HepG2 (cell line): ENCODE data around the gene PRPF38B. TPM values are rescaled to one million over a fixed set of nuclear protein-coding genes. Genes with fewer than 3 reads are reported as not detected.
A peak's percentile ranks its signal among the peaks of the same experiment; 100 is the strongest.

Source experiments
- ATAC-seq: fragments of 200-7000 bp; cut with Tn5 transposase; 3 replicates; pipeline ENCODE4 v1.9.1; 2020; ENCODE audit warnings: mild to moderate bottlenecking, moderate library complexity
- BruUV-seq: library from RNA; stranded (reverse); fragments of 400-500 nt; replicated peaks from 2 replicates; lab custom pipeline; 2021; lab: Mats Ljungman, UMichigan
- CTCF ChIA-PET: fragments of 300-600 bp; formaldehyde crosslinking; extraction: SDS; loops from one replicate; lab custom pipeline; 2021; ENCODE audit warnings: low total read pairs, inconsistent platforms, low intra/inter-chr PET ratio; lab: Yijun Ruan, JAX
- POLR2A ChIA-PET: fragments of 350-600 bp; sonication (Branson Sonifier 250); formaldehyde crosslinking; loops from one replicate; lab custom pipeline; 2020; ENCODE audit warnings: antibody characterized with exemption, inconsistent platforms; lab: Yijun Ruan, JAX
- DNase-seq: peaks from one replicate; pipeline ENCODE4 v3.0.0-alpha.2; 2015; ENCODE audit warnings: low spot score
- FAIRE-seq: peaks from 3 replicates; lab custom pipeline; 2011; peaks lifted over from hg19 to GRCh38; lab: Jason Lieb, UNC
- H2AFZ ChIP-seq: one replicate; pipeline ENCODE4 v1.6.1; 2011; ENCODE audit warnings: low read length, inconsistent platforms
- H3K27ac ChIP-seq: fragments of 300-600 bp; 3 replicates; pipeline ENCODE4 v1.8.0; 2011; ENCODE audit warnings: mixed run types, mild to moderate bottlenecking, mixed read lengths, low read length, inconsistent platforms; ENCODE audit not compliant: insufficient read depth; ENCODE audit errors: extremely low read length
- H3K27me3 ChIP-seq, 2 experiments: fragments of 200-600 bp in 1 of 2; 2 replicates in 1 of 2; 3 replicates in 1 of 2; pipeline versions ENCODE4 v1.6.0 to v1.8.0; 2011; ENCODE audit warnings: low read length in 2 of 2, mild to moderate bottlenecking in 2 of 2, moderate library complexity in 2 of 2, inconsistent platforms in 1 of 2; ENCODE audit not compliant: insufficient read depth in 2 of 2, control insufficient read depth in 1 of 2
- H3K36me3 ChIP-seq, 2 experiments: fragments of 200-600 bp in 1 of 2; replicated peaks in 1 of 2; 2 replicates in 1 of 2; 3 replicates in 1 of 2; pipeline versions ENCODE4 v1.5.1 to v1.8.0; 2011; ENCODE audit warnings: low read length in 2 of 2, inconsistent platforms in 1 of 2; ENCODE audit not compliant: insufficient read depth in 2 of 2, control insufficient read depth in 1 of 2
- H3K4me1 ChIP-seq: 2 replicates; pipeline ENCODE4 v1.5.1; 2012; ENCODE audit warnings: low read length, inconsistent platforms; ENCODE audit not compliant: insufficient read depth
- H3K4me2 ChIP-seq: 2 replicates; pipeline ENCODE4 v1.6.0; 2011; ENCODE audit warnings: low read depth, low read length, inconsistent platforms
- H3K4me3 ChIP-seq, 3 experiments: fragments of 200-600 bp in 1 of 3; sonication (generic), shearing (Covaris generic) in 1 of 3; replicated peaks in 1 of 3; 2 replicates each; pipeline ENCODE4 v1.5.1; 2011 to 2016; ENCODE audit warnings: low read length in 3 of 3, inconsistent platforms in 2 of 3, low read depth in 2 of 3, mild to moderate bottlenecking in 2 of 3, control low read depth in 1 of 3, mixed read lengths in 1 of 3; ENCODE audit not compliant: insufficient read depth in 1 of 3
- H3K79me2 ChIP-seq: one replicate; pipeline ENCODE4 v1.6.1; 2011; ENCODE audit warnings: low read length, inconsistent platforms; ENCODE audit not compliant: insufficient read depth
- H3K9ac ChIP-seq: 2 replicates; pipeline ENCODE4 v1.6.0; 2011; ENCODE audit warnings: mild to moderate bottlenecking, low read depth, low read length, inconsistent platforms; ENCODE audit not compliant: insufficient read depth
- H3K9me3 ChIP-seq: 2 replicates; pipeline ENCODE4 v1.5.1; 2012; ENCODE audit warnings: mild to moderate bottlenecking, low read length
- H4K20me1 ChIP-seq: 2 replicates; pipeline ENCODE4 v1.6.0; 2011; ENCODE audit warnings: inconsistent platforms, mild to moderate bottlenecking, low read length, moderate library complexity; ENCODE audit not compliant: insufficient read depth
- FOSL1 ChIP-seq: sonication (generic); formaldehyde crosslinking; IDR thresholded peaks from 2 replicates; pipeline ENCODE4 v1.9.0; 2021; ENCODE audit warnings: missing genetic modification reagents, borderline replicate concordance
- HDAC6 ChIP-seq: fragments of 200-600 bp; sonication (generic); IDR thresholded peaks from 2 replicates; pipeline ENCODE4 v1.7.0; 2017; ENCODE audit warnings: mild to moderate bottlenecking, antibody characterized with exemption, low read length, low read depth
- XBP1 ChIP-seq: sonication (generic); formaldehyde crosslinking; IDR thresholded peaks from 2 replicates; pipeline ENCODE4 v1.5.0; 2020; ENCODE audit warnings: missing genetic modification reagents
- ZNF205 ChIP-seq: IDR thresholded peaks from 2 replicates; pipeline ENCODE4 v1.6.1; 2018; ENCODE audit warnings: missing biosample characterization, missing genetic modification reagents
- ZNF615 ChIP-seq: sonication (generic); formaldehyde crosslinking; IDR thresholded peaks from 2 replicates; pipeline ENCODE4 v1.5.0; 2020; ENCODE audit warnings: mild to moderate bottlenecking, missing genetic modification reagents, borderline replicate concordance
- ZNF652 ChIP-seq: IDR thresholded peaks from 2 replicates; pipeline ENCODE4 v1.6.1; 2016; ENCODE audit warnings: low read depth, borderline replicate concordance
- ZZZ3 ChIP-seq: sonication (generic); formaldehyde crosslinking; IDR thresholded peaks from 2 replicates; pipeline ENCODE4 v1.4.0; 2020; ENCODE audit warnings: missing genetic modification reagents, mild to moderate bottlenecking, borderline replicate concordance
- WGBS: methylation state at CpG from one replicate; pipeline ENCODE4 v1.1.6; 2017; ENCODE audit warnings: low lambda C conversion rate; 5-methylcytosine and 5-hydroxymethylcytosine counted together
- in situ Hi-C: cut with HindIII; loops from 2 replicates; pipeline ENCODE4 v1.10.0; 2017; ENCODE audit warnings: low pct_unique_long_range_greater_than_20kb; ENCODE audit not compliant: extremely low pct_ligation_motif_present
- intact Hi-C: fragments of 100-400 bp; cut with micrococcal nuclease; formaldehyde crosslinking; loops from one replicate; pipeline ENCODE4 v1.10.0; 2022; ENCODE audit not compliant: unreplicated experiment
- polyA plus RNA-seq, 8 experiments: library from polyadenylated mRNA; depleted of rRNA in 3 of 8; stranded (reverse) in 7 of 8; unstranded in 1 of 8; fragments of >200 nt; fragmentation: Illumina TruSeq in 4 of 8; extraction: Trizol in 4 of 8; gene quantifications; 2 replicates each; pipeline versions ENCODE4 v1.2.1 to v1.2.3, GENCODE V29; 2011 to 2016; ENCODE audit warnings: low read depth in 4 of 8, missing spikeins in 1 of 8, mixed read lengths in 1 of 8; ENCODE audit not compliant: insufficient read depth in 1 of 8
- total RNA-seq, 5 experiments: library from RNA; depleted of rRNA; stranded (reverse); fragments of >200 nt; fragmentation: Illumina TruSeq; extraction: Trizol; gene quantifications; 2 replicates each; pipeline ENCODE4 v1.2.3, GENCODE V29; 2016; ENCODE audit warnings: low read depth in 1 of 5
- TF ChIP-seq, protein P1 (sequence below): sonication (generic); formaldehyde crosslinking; IDR thresholded peaks from 2 replicates; pipeline ENCODE4 v1.5.0; 2020; ENCODE audit warnings: missing genetic modification reagents, mild to moderate bottlenecking, borderline replicate concordance
- TF ChIP-seq, protein P2 (sequence below): sonication (generic); formaldehyde crosslinking; IDR thresholded peaks from 2 replicates; pipeline ENCODE4 v1.8.1; 2023; ENCODE audit warnings: missing genetic modification reagents, mild to moderate bottlenecking, borderline replicate concordance
- TF ChIP-seq, protein P3 (sequence below): sonication (generic); formaldehyde crosslinking; IDR thresholded peaks from 2 replicates; pipeline ENCODE4 v1.4.0; 2020; ENCODE audit warnings: mild to moderate bottlenecking, missing genetic modification reagents

PRPF38B gene
- total and polyA plus RNA-seq, 2 of the 13 experiments (the other 11 are each of a cell fraction or from before 2014, with no cell fraction given) = 25.7 to 29.7 TPM

DNA sequence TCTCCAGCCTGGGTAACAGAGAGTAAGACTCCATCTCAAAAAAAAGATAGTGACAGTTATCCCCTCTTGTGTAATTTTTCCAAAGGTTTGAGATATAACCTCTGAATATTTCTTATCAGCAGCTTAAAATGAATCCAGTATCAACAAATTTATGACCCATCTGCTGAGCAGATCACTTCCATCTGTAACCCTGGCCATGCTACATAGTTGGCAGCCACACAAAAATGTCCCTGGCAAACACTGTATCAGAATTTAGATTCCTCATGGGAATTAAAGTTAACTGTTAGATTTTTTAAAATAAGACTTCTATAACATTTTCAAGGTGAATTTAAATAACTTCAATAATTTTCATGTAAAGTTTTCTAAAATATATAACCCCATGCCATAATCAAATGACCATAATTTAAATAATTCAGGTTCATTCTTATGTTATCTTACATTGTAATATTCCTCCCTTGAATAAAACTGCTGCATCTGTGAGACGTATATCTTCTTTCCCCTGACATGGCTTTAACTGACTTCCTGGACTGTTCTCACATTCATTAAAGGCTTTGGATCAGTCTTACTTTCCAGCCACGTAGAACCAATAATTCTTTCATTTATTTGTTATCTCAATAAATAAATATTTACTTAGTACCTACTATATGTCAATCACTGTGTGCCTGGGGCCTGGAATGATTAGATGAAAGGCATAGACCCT is 5.3 kb upstream of the PRPF38B start (continued):
- TF ChIP-seq, protein P1, sequence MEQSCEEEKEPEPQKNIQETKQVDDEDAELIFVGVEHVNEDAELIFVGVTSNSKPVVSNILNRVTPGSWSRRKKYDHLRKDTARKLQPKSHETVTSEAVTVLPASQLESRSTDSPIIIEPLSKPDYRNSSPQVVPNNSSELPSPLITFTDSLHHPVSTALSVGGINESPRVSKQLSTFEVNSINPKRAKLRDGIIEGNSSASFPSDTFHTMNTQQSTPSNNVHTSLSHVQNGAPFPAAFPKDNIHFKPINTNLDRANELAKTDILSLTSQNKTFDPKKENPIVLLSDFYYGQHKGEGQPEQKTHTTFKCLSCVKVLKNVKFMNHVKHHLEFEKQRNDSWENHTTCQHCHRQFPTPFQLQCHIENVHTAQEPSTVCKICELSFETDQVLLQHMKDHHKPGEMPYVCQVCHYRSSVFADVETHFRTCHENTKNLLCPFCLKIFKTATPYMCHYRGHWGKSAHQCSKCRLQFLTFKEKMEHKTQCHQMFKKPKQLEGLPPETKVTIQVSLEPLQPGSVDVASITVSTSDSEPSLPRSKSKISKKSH (CRISPR knock-in tag) = no peak
- TF ChIP-seq FOSL1 = no peak
- no peak for TF ChIP-seq ZZZ3 (CRISPR knock-in tag)
- TF ChIP-seq HDAC6 = no peak
- no peak for TF ChIP-seq XBP1 (CRISPR knock-in tag)

DNA sequence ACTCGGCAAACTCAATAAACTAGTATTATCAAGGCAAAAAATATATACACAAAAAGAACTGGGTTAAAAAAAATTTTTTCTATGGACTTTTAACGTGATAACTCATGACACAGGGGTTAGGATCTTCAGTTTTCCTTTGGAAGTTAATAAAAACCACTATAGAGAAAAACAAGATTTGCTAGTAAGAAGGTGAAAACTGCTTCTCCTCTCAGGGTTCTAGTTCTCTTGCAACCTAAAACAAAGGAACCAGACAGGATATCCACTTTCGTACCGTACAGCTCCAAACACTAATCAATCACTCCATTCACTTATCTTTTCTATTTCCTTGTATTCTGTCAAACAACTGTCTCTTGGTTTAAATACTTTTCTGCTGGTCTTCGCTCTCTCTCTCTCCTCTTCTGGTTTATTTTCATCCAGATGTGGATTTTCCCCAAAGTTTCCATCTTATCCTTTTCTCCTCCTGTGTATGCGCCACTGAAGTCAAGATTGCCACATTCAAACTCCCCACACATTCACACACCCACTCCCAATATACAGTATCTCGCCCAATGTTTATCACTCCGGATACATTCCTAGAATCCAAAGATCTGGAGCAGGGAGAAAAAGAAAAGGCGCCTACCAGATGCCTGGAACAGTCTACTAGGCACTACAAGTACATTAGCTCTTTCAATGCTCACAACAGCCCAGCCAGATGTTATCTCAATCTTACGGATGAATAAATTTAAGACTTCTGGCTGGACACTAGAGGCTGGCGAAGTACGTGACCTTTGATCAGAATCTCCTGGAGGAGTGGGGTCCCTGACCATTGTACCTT is 775 bp upstream of the PRPF38B start:
- H3K4me3 ChIP-seq = peak overlapping the region; percentile 87 to 95 (median 93)
- H3K4me2 ChIP-seq = peak overlapping the region; percentile 81
- peaks cover 2 to 10% of the 10 kb centered on the region in 2 experiments; a peak in 4 of 5 replicates for H3K36me3 ChIP-seq
- peaks cover 49% of the 10 kb centered on the region for H3K4me1 ChIP-seq
- BruUV-seq = TSS peak; percentile 91
- intact Hi-C loops = loop anchor here (5.0 kb wide), 1 partner anchor 129 kb away; the partner anchor contains the start of gene EEIG2
- peak; percentile 39 for FAIRE-seq
- 40% methylated on average over 10 of the region's 12 CpGs for WGBS
- H3K9ac ChIP-seq = peak overlapping the region; percentile 89
- H3K79me2 ChIP-seq = peaks cover 48% of the 10 kb centered on the region
- in situ Hi-C loops = no loop called here
- POLR2A ChIA-PET = interaction anchor here (0.9 to 2.1 kb wide), 11 partner anchors 10 to 185 kb away, joined by 3 to 28 read pairs (median 9); partner anchors contain the start of genes EEIG2 and GPSM2
- ATAC-seq = peak; percentile 18
- TF ChIP-seq ZNF652 (CRISPR knock-in tag) (0 out of 2 replicates have a peak, but pooled peaks have one; percentile 2), ZNF205 (CRISPR knock-in tag) (0 out of 2 replicates have a peak, but pooled peaks have one; percentile 5), ZNF615 (CRISPR knock-in tag) (0 out of 2 replicates have a peak, but pooled peaks have one; percentile 1)
- TF ChIP-seq, protein P2, sequence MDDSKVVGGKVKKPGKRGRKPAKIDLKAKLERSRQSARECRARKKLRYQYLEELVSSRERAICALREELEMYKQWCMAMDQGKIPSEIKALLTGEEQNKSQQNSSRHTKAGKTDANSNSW (CRISPR knock-in tag) = no peak
- TF ChIP-seq, protein P3, sequence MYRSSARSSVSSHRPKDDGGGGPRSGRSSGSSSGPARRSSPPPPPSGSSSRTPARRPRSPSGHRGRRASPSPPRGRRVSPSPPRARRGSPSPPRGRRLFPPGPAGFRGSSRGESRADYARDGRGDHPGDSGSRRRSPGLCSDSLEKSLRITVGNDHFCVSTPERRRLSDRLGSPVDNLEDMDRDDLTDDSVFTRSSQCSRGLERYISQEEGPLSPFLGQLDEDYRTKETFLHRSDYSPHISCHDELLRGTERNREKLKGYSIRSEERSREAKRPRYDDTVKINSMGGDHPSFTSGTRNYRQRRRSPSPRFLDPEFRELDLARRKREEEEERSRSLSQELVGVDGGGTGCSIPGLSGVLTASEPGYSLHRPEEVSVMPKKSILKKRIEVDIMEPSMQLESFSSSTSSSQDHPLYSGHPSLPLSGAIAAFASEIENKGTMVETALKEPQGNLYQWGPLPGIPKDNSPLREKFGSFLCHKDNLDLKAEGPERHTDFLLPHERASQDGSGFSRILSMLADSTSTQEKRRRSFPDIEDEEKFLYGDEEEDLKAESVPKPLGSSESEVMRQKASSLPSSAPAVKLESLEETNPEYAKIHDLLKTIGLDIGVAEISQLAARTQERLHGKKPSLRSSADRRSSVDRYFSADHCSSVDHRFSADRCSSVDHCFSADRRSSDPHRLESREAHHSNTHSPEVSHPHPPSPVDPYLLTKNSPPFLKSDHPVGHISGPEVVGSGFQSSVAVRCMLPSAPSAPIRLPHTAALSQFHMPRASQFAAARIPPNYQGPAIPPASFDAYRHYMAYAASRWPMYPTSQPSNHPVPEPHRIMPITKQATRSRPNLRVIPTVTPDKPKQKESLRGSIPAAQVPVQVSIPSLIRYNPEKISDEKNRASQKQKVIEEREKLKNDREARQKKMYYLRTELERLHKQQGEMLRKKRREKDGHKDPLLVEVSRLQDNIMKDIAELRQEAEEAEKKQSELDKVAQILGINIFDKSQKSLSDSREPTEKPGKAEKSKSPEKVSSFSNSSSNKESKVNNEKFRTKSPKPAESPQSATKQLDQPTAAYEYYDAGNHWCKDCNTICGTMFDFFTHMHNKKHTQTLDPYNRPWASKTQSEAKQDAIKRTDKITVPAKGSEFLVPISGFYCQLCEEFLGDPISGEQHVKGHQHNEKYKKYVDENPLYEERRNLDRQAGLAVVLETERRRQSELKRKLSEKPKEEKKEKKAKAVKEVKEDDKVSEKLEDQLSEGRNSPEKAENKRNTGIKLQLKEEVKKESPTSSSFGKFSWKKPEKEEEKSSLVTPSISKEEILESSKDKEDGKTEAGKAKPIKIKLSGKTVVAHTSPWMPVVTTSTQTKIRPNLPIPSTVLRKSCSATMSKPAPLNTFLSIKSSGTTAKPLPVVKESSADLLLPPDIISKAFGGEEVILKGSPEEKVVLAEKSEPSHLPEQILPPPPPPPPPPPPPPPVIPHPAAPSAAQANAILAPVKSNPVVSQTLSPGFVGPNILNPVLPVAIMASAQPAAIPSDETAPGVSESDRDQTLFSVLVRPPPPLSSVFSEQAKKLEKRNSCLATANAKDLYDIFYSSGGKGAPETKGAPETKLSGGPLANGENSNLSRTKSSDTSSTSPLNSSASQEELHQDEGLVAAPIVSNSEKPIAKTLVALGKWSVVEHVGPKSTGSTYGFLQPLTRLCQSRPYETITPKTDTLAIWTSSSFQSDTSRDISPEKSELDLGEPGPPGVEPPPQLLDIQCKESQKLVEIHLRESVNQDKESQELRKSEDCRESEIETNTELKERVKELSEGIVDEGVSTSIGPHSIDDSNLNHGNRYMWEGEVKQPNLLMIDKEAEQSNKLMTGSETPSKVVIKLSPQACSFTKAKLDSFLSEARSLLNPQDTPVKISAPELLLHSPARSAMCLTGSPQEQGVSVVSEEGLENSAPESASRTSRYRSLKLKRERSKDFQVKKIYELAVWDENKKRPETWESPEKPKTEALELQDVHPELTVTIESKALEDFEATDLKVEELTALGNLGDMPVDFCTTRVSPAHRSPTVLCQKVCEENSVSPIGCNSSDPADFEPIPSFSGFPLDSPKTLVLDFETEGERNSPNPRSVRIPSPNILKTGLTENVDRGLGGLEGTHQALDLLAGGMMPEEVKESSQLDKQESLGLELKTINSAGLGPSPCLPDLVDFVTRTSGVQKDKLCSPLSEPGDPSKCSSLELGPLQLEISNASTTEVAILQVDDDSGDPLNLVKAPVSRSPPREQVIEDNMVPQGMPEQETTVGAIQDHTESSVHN (CRISPR knock-in tag) = no peak
- H3K27ac ChIP-seq = peak overlapping the region; percentile 94
- H4K20me1 ChIP-seq = peaks cover 25% of the 10 kb centered on the region
- no peak for DNase-seq
- peak overlapping the region; percentile 37 for H2AFZ ChIP-seq
- H3K27me3 ChIP-seq = no peaks in the 10 kb centered on the region; a peak in 1 of 5 replicates
- no peaks in the 10 kb centered on the region for H3K9me3 ChIP-seq
- CTCF ChIA-PET = no interaction called here
